22Rv1 (cell line): ENCODE data around the gene RFTN2.
"Not testable (repeated sequence)": the region's sequence is repeated elsewhere in the genome, so short reads cannot be mapped to it uniquely, and the experiment has no call there.

Experiments used
- H3K27ac ChIP-seq: fragments of 450-650 bp; 2 replicates; pipeline ENCODE4 v1.5.1; 2017
- CTCF ChIP-seq: fragments of 450-650 bp; IDR thresholded peaks from 2 replicates; pipeline ENCODE4 v1.5.1; 2017; ENCODE audit warnings: mild to moderate bottlenecking
- ZFX ChIP-seq: fragments of 450-650 bp; IDR thresholded peaks from 2 replicates; pipeline ENCODE4 v1.6.1; 2017; ENCODE audit warnings: antibody characterized with exemption, borderline replicate concordance

The RFTN2 gene

DNA sequence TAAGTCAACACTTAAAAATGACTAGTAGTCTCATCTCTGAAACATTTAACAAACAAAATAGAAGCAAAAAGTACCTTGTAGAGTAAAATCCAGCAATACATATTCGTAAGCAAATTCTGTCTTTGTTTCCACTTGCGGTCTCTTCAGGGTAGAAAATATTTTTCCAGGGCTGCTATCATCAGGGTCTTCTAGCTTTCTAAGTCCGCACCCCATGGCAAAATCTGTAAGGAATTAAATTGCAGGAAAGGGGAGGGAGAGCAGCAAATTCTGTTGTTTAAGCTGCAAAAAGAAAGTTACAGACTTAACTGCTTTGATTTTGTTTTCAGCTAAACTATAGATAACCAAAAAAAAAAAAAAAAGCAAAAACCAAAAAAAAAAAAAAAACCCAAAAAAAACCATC lies at the start of gene RFTN2:
Gene RFTN2 (minus strand): TSS at position 342 of the 400 bp plus-strand sequence. CDS start 129 bp downstream, at position 213.
- TF ChIP-seq CTCF (no peak), ZFX (no peak)
- no peak within 1 kb of the TSS for H3K27ac ChIP-seq

DNA sequence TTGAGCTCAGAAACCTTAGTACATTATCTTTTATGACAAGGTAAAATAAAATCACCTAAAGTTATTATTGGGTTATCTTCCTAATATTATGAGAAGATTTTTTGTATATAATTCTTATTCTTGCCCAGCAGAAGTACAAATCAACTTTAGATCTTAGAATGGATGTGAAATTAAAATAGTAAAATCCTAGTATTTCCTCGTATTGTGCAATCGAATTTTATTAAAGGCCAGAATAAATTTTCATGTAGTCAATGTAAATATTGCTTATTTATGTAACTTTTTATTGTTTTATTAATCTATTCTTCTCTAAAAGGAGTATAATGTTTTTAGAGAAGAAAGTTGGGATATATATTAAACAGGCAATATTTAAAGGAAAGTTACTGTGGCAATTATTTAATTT lies 42.5 kb upstream of the RFTN2 start:
- no peak overlapping the region for H3K27ac ChIP-seq
- TF ChIP-seq CTCF: no peak
- TF ChIP-seq ZFX: no peak

GRCh38 chr2:197713271-197713670 lies 37.9 kb upstream of the RFTN2 start:
- H3K27ac ChIP-seq: no peak overlapping the region
- TF ChIP-seq CTCF: no peak
- TF ChIP-seq ZFX: no peak

DNA sequence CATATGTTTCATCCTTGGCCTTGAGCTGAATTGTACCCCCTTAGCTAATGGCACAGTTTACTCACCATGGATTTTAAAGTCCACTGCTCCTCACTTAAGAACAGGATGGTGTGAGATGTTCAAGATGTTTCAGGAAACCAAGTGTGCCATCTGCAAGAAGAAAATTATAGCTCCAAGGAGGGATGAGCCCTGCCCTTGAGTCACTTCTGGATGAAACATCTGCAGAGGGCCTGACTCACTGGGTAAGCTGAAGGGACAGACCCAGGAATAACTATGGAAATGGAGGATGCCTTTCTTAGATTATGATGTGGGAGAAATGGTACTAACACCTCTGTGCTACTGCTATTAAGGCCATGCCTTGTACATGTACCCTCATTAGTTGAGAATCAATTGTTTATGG lies 36.2 kb upstream of the RFTN2 start:
- no peak overlapping the region for H3K27ac ChIP-seq
- TF ChIP-seq ZFX (no peak), CTCF (no peak)

DNA sequence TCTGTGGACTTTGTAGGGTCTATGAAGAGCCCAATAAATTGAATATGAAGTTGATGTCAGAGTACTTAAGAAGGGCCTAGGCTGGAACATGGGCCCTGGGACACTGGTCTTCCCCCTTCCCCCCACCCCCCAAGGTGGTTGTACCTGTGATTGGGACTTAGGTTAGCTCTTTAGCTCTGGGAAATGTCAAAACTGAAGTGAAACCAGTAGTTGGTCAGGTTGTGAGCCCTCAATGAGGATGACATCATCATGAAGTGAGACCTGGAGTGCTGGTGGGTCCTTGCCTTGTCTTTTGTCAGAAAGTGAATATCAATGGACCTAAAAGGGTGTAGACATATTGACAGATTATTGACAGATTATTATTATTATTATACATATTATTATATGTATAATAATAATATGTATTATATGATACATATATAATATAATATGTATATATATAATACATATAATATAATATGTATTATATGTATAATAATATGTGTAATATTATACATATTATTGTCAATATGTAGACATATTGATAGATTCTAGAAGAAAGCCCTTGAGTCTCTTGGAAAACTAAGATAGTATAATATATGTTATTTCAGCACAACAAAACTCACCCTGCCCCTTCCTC lies 35.1 kb upstream of the RFTN2 start:
- H3K27ac ChIP-seq: no peak overlapping the region
- TF ChIP-seq CTCF: no peak
- TF ChIP-seq ZFX: no peak

DNA sequence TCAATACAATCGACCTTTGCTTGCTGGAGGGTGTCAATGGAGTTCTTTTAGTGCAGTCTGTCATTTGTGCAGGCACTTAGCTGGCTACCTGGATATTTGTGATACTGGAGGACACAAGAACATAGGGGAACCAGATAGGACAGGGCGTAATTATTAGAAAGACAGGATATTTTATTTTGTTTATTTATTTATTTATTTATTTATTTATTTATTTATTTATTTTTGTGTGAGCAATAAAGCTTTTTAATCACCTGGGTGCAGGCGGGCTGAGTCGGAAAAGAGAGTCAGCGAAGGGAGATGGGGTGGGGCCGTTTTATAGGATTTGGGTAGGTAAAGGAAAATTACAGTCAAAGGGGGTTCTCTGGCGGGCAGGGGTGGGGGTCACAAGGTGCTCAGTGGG lies 33.8 kb upstream of the RFTN2 start:
- H3K27ac ChIP-seq: not testable (repeated sequence)

DNA sequence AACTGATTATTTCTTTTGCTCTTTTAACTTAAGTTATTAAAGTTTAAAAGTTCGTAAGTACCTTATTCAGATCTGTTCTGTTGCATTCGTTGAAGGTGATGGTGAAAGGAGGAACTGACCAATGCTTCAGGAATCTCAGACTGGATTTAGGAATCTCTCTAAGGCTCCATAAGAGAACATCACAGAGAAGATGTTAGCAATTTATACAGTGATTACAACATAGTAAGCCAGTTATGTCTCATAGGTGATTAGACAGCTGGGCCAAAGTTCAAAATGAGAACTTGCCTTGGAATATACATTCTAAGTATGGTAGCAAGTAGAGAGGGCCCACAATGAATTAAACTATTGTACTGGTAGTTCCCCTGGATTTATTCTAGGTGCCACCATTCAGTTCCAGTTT lies 32.9 kb upstream of the RFTN2 start:
- TF ChIP-seq ZFX (no peak), CTCF (no peak)

More for the DNA sequence above, 32.9 kb upstream of the RFTN2 start:
- H3K27ac ChIP-seq: no peak overlapping the region
